Body of pancreas (tissue), 4 donors: ENCODE data around the gene ATG10. TPM values are rescaled to one million over a fixed set of nuclear protein-coding genes. Genes with fewer than 3 reads are reported as not detected.
A peak's percentile ranks its signal among the peaks of the same experiment; 100 is the strongest.

Experiments used
- ATAC-seq: fragments of 150-250 bp; one replicate; pipeline ENCODE4 v1.9.1; 2016
- DNase-seq, 4 donors: peaks; one replicate each; pipeline ENCODE4 v3.0.0-alpha.2; 2019
- H3K27ac ChIP-seq, 4 donors: fragments of 200-600 bp; sonication (generic); 1 replicate in 3 of 4; 2 replicates in 1 of 4; pipeline versions ENCODE4 v1.5.1 to v1.6.1; 2016 to 2019; ENCODE audit warnings: mild to moderate bottlenecking in 1 of 4, mixed read lengths in 1 of 4, moderate library complexity in 1 of 4
- H3K27me3 ChIP-seq, 2 donors: fragments of 200-600 bp; sonication (generic); one replicate each; pipeline ENCODE4 v1.6.0; 2016; ENCODE audit warnings: mild to moderate bottlenecking in 1 of 2
- H3K36me3 ChIP-seq, 2 donors: fragments of 200-600 bp; sonication (generic); replicated peaks in 1 of 2; 2 replicates each; pipeline ENCODE4 v1.5.1; 2016; ENCODE audit warnings: low read depth in 2 of 2; ENCODE audit not compliant: insufficient read depth in 1 of 2
- H3K4me1 ChIP-seq: fragments of 200-600 bp; sonication (generic); one replicate; pipeline ENCODE4 v1.6.0; 2016
- H3K4me3 ChIP-seq, 2 donors: fragments of 200-600 bp; sonication (generic); 1 replicate in 1 of 2; 2 replicates in 1 of 2; pipeline ENCODE4 v1.5.1; 2016 to 2019
- H3K9me3 ChIP-seq, 3 donors: fragments of 200-600 bp; sonication (generic); 1 replicate in 2 of 3; 2 replicates in 1 of 3; pipeline ENCODE4 v1.5.1; 2016
- CTCF ChIP-seq, 7 experiments: fragments of 450-650 bp in 4 of 7; fragments of 200-600 bp in 3 of 7; sonication (generic) in 3 of 7; IDR thresholded peaks; one replicate each; pipeline ENCODE4 v1.5.1; 2016 to 2019; ENCODE audit warnings: antibody characterized with exemption in 7 of 7
- POLR2A ChIP-seq, 3 donors: fragments of 450-650 bp; IDR thresholded peaks; one replicate each; pipeline ENCODE4 v1.6.1; 2016; ENCODE audit warnings: antibody characterized with exemption in 3 of 3, mild to moderate bottlenecking in 2 of 3
- WGBS, 2 donors: methylation state at CpG; one replicate each; pipeline ENCODE4 v1.1.5; 2017; 5-methylcytosine and 5-hydroxymethylcytosine counted together
- intact Hi-C: fragments of 100-400 bp; cut with DNase I; formaldehyde crosslinking; loops from one replicate; pipeline ENCODE4 v1.15.1; 2023
- total RNA-seq, 2 donors: library from RNA; depleted of rRNA; stranded (reverse); fragments of >200 nt; gene quantifications; one replicate each; pipeline ENCODE4 v1.1.0, GENCODE V29; 2016

Gene ATG10
- total RNA-seq, 2 donors from 2014 or later, result 2.9 to 4.6 TPM

- Histone ChIP-seq H3K27me3 (no peaks in the 10 kb centered on the region), H3K36me3 (no peaks in the 10 kb centered on the region), H3K27ac (no peak overlapping the region), H3K4me3 (no peak overlapping the region), H3K4me1 (no peaks in the 10 kb centered on the region), H3K9me3 (no peaks in the 10 kb centered on the region)
- peak; percentile 43 to 63 (median 47) for TF ChIP-seq CTCF (IDR thresholded peaks at IDR 0.05)
- TF ChIP-seq POLR2A (IDR thresholded peaks at IDR 0.05), result no peak
- ATAC-seq (peak; percentile 60), DNase-seq (peak; percentile 60 to 82 (median 70))
- intact Hi-C loops, result loop anchor here (10.0 kb wide), 1 partner anchor 670 kb away; no protein-coding TSS in a partner anchor
- WGBS, 2 donors, result 37 to 45% methylated on average over 3 of the region's 3 CpGs
Measured at GRCh38 chr5:82174128-82174918, 202.5 kb downstream of the ATG10 start.

- no peak for DNase-seq
- TF ChIP-seq POLR2A (IDR thresholded peaks at IDR 0.05) (no peak), CTCF (IDR thresholded peaks at IDR 0.05) (peak in 1 of 7 experiments; percentile 2)
- no peak overlapping the region for H3K27ac ChIP-seq
- no peak overlapping the region for H3K4me3 ChIP-seq
- H3K9me3 ChIP-seq, result no peaks in the 10 kb centered on the region
- ATAC-seq, result no peak
- no peaks in the 10 kb centered on the region for H3K4me1 ChIP-seq
- no peaks in the 10 kb centered on the region for H3K36me3 ChIP-seq
- no peaks in the 10 kb centered on the region for H3K27me3 ChIP-seq
- WGBS, 2 donors, result 96 to 100% methylated on average over 1 of the region's 1 CpG
- intact Hi-C loops, result loop anchor here (10.0 kb wide), 1 partner anchor 670 kb away; no protein-coding TSS in a partner anchor
Measured at GRCh38 chr5:82174919-82175219, 203.0 kb downstream of the ATG10 start.

GRCh38 chr5:82176115-82176814 is 204.4 kb downstream of the ATG10 start:
- no peaks in the 10 kb centered on the region for H3K4me1 ChIP-seq
- ATAC-seq (no peak), DNase-seq (no peak)
- intact Hi-C loops, result loop anchor here (10.0 kb wide), 1 partner anchor 671 kb away; no protein-coding TSS in a partner anchor
- TF ChIP-seq CTCF (IDR thresholded peaks at IDR 0.05), result no peak
- TF ChIP-seq POLR2A (IDR thresholded peaks at IDR 0.05), result no peak
- no peaks in the 10 kb centered on the region for H3K9me3 ChIP-seq
- 73 to 79% methylated on average over 8 of the region's 8 CpGs for WGBS, 2 donors
- no peaks in the 10 kb centered on the region for H3K36me3 ChIP-seq
- H3K27ac ChIP-seq, result no peak overlapping the region
- H3K4me3 ChIP-seq, result no peak overlapping the region
- H3K27me3 ChIP-seq, result no peaks in the 10 kb centered on the region

- no peaks in the 10 kb centered on the region for H3K4me1 ChIP-seq
- H3K9me3 ChIP-seq, result no peaks in the 10 kb centered on the region
- WGBS, 2 donors, result 92 to 99% methylated on average over 3 of the region's 3 CpGs
- no peaks in the 10 kb centered on the region for H3K36me3 ChIP-seq
- no peaks in the 10 kb centered on the region for H3K27me3 ChIP-seq
- intact Hi-C loops, result loop anchor here (10.0 kb wide), 1 partner anchor 674 kb away; no protein-coding TSS in a partner anchor
- H3K4me3 ChIP-seq, result no peak overlapping the region
- H3K27ac ChIP-seq, result no peak overlapping the region
- TF ChIP-seq CTCF (IDR thresholded peaks at IDR 0.05) (no peak), POLR2A (IDR thresholded peaks at IDR 0.05) (no peak)
- no peak for ATAC-seq
- DNase-seq, result no peak
Measured at GRCh38 chr5:82178378-82178777, 206.6 kb downstream of the ATG10 start.
